ENCODE results near the gene SLC29A4. TPM values are rescaled to one million over a fixed set of nuclear protein-coding genes. Genes with fewer than 3 reads are reported as not detected.

The SLC29A4 gene
- total RNA-seq, 1 donor from 2014 or later: 7.3 TPM

DNA sequence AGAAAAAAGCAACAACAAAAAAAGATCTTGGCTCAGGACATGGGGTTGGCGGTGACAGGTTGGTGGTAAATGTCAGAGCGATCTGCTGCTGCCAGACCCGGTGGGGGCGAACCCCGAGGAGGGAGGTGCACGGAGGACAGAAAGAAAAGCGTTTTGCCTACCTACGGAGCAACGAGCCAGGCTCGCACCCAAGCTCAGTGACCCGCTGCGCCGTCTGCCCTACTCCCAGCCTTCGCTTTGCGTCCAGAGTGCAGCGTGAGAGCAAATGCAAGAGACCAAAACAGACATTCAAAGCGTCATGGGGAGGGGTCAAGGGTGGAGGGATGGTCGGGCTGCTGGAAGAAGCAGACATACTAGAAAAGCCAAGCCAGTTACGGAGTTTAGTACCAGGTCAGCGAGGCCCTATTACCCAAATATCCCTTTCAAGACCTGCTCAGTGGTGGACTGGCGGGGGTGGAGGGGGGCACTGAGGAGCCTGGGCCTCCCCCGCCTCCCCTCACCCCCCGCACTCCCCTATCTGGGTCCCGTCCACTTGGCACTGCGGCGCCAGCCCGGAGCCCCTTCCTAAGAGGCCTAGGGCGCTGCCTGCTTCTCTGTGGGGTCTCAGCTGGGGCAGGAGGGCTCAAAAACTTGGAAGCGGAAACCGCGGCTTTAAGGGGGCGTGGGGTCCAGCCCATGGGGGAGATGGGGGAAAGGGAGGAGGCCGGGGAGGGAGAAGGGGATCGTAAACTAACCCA lies 66.9 kb downstream of the SLC29A4 start:
- no peaks in the 10 kb centered on the region for H3K79me2 ChIP-seq (ENCODE audit: low read depth)
- no peak overlapping the region for H3K9ac ChIP-seq
- Mint-ChIP-seq H3K27ac (peak overlapping the region; percentile 96), H3K4me3 (peak overlapping the region; percentile 64), H3K4me1 (peaks cover 38% of the 10 kb centered on the region), H3K9me3 (peaks cover 7% of the 10 kb centered on the region), H3K36me3 (peaks cover 43% of the 10 kb centered on the region), H3K27me3 (ENCODE audit: insufficient read depth, low read depth) (peaks cover 12% of the 10 kb centered on the region)
- H3K4me1 ChIP-seq: peaks cover 25% of the 10 kb centered on the region
- no peak overlapping the region for H3K4me3 ChIP-seq
- DNase-seq (ENCODE audit: low spot score): no peak
- no peak overlapping the region for H2AFZ ChIP-seq (replicated peaks)
- peaks cover 58% of the 10 kb centered on the region for H4K20me1 ChIP-seq (ENCODE audit: low read depth)
- H3K36me3 ChIP-seq: no peaks in the 10 kb centered on the region
- TF ChIP-seq, protein P1, sequence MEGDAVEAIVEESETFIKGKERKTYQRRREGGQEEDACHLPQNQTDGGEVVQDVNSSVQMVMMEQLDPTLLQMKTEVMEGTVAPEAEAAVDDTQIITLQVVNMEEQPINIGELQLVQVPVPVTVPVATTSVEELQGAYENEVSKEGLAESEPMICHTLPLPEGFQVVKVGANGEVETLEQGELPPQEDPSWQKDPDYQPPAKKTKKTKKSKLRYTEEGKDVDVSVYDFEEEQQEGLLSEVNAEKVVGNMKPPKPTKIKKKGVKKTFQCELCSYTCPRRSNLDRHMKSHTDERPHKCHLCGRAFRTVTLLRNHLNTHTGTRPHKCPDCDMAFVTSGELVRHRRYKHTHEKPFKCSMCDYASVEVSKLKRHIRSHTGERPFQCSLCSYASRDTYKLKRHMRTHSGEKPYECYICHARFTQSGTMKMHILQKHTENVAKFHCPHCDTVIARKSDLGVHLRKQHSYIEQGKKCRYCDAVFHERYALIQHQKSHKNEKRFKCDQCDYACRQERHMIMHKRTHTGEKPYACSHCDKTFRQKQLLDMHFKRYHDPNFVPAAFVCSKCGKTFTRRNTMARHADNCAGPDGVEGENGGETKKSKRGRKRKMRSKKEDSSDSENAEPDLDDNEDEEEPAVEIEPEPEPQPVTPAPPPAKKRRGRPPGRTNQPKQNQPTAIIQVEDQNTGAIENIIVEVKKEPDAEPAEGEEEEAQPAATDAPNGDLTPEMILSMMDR (IDR thresholded peaks at IDR 0.05): no peak
- TF ChIP-seq EZH2phosphoT487 (IDR thresholded peaks at IDR 0.05) (no peak), EZH2 (IDR thresholded peaks at IDR 0.05) (no peak)
- no peak overlapping the region for H3K27ac ChIP-seq
- peaks cover 14% of the 10 kb centered on the region for H3F3A ChIP-seq (ENCODE audit: low read depth)
- H3K9me3 ChIP-seq (ENCODE audit: low read depth): no peaks in the 10 kb centered on the region
- no peak overlapping the region for H3K4me2 ChIP-seq
- peaks cover 46% of the 10 kb centered on the region for H3K27me3 ChIP-seq

DNA sequence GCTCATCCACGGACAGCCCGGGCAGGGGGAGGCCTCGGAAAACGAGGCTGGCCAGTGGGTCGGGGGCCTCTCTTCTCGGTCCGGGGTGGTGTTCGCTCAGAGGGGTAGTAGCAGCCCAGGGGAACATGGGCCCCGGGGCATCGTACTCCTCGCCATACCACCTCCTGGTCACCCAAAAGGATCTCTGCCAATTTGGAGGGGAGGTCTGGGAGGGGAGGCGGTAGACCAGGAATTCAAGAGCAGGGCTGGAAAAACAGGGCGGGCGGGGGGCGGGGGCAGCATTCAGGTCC lies 67.4 kb downstream of the SLC29A4 start:
- H3F3A ChIP-seq (ENCODE audit: low read depth): peaks cover 14% of the 10 kb centered on the region
- H3K9me3 Mint-ChIP-seq: peaks cover 4% of the 10 kb centered on the region
- H4K20me1 ChIP-seq (ENCODE audit: low read depth): peaks cover 64% of the 10 kb centered on the region
- no peak for DNase-seq (ENCODE audit: low spot score)
- no peak for TF ChIP-seq EZH2 (IDR thresholded peaks at IDR 0.05)
- TF ChIP-seq, protein P1 (IDR thresholded peaks at IDR 0.05): no peak
- no peak for TF ChIP-seq EZH2phosphoT487 (IDR thresholded peaks at IDR 0.05)
- no peaks in the 10 kb centered on the region for H3K36me3 ChIP-seq
- H3K27me3 ChIP-seq: peaks cover 46% of the 10 kb centered on the region
- H3K36me3 Mint-ChIP-seq: peaks cover 42% of the 10 kb centered on the region
- H3K27ac Mint-ChIP-seq: no peak overlapping the region
- no peak overlapping the region for H3K4me3 Mint-ChIP-seq
- H3K27ac ChIP-seq: no peak overlapping the region
- no peaks in the 10 kb centered on the region for H3K9me3 ChIP-seq (ENCODE audit: low read depth)
- no peak overlapping the region for H3K9ac ChIP-seq
- H3K4me1 Mint-ChIP-seq: peaks cover 39% of the 10 kb centered on the region
- peaks cover 9% of the 10 kb centered on the region for H3K27me3 Mint-ChIP-seq (ENCODE audit: insufficient read depth, low read depth)
- no peak overlapping the region for H3K4me2 ChIP-seq
- peaks cover 25% of the 10 kb centered on the region for H3K4me1 ChIP-seq
- H2AFZ ChIP-seq (replicated peaks): no peak overlapping the region
- H3K4me3 ChIP-seq: no peak overlapping the region
- H3K79me2 ChIP-seq (ENCODE audit: low read depth): no peaks in the 10 kb centered on the region

DNA sequence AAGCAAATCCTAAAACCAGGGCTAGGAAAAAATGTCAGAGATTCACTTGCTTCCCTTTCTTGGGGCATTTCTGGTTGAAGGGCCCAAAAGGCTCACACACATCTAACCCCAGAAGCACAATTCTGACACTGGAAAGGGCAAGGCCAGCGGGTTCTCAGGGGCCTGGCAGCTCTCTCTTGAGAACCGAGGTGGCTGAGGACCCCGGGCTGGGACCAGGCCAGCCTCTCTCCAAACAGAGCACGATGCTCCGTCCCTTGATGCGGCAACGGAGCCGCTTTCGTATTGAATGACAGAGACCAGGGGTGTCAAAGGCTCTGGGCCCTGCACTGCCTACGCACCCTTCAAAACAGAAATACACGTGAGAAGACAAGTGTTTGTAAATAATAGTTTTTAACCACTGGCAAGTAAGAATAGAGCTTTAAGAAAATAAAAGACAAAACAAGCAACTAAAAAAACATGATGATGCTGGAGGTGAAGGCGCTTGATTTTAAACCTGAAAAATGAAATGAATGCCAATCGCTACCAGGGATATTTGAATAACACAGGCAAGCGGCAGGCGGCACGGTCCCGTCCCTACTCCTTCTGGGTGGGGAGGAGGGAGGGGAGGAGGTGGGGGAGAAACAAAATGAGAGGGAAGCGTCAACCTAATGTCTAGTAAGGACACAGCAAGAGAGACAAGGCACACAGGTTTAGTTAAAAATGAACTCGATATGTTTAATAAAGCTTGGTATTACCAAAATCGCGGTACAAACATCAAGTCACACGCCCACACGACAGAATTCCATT lies 68.0 kb downstream of the SLC29A4 start:
- Mint-ChIP-seq H3K4me1 (peaks cover 40% of the 10 kb centered on the region), H3K27ac (no peak overlapping the region), H3K36me3 (peaks cover 42% of the 10 kb centered on the region), H3K4me3 (no peak overlapping the region), H3K9me3 (peaks cover 4% of the 10 kb centered on the region), H3K27me3 (ENCODE audit: insufficient read depth, low read depth) (peaks cover 8% of the 10 kb centered on the region)
- no peak overlapping the region for H3K9ac ChIP-seq
- no peak overlapping the region for H2AFZ ChIP-seq (replicated peaks)
- no peak overlapping the region for H3K4me3 ChIP-seq
- TF ChIP-seq, protein P1 (IDR thresholded peaks at IDR 0.05): no peak
- no peak for TF ChIP-seq EZH2phosphoT487 (IDR thresholded peaks at IDR 0.05)
- H3K4me1 ChIP-seq: peaks cover 25% of the 10 kb centered on the region
- H3K79me2 ChIP-seq (ENCODE audit: low read depth): no peaks in the 10 kb centered on the region
- H3K4me2 ChIP-seq: peak overlapping the region; percentile 29
- H4K20me1 ChIP-seq (ENCODE audit: low read depth): peaks cover 70% of the 10 kb centered on the region
- H3K27me3 ChIP-seq: peaks cover 46% of the 10 kb centered on the region
- no peak overlapping the region for H3K27ac ChIP-seq
- H3K9me3 ChIP-seq (ENCODE audit: low read depth): no peaks in the 10 kb centered on the region
- peaks cover 14% of the 10 kb centered on the region for H3F3A ChIP-seq (ENCODE audit: low read depth)
- H3K36me3 ChIP-seq: no peaks in the 10 kb centered on the region
- DNase-seq (ENCODE audit: low spot score): peak; percentile 37

All from neural progenitor cell (in vitro differentiated cells).